ENCODE data around the gene CZIB. TPM values are rescaled to one million over a fixed set of nuclear protein-coding genes. Genes with fewer than 3 reads are reported as not detected.

Gene CZIB
- total and polyA plus RNA-seq, 2 of the 13 experiments (the other 11 are each of a cell fraction or from before 2014, with no cell fraction given), result 49.2 to 67.0 TPM

GRCh38 chr1:53183095-53183990, 37.1 kb downstream of the CZIB start (continued):
- TF ChIP-seq ZBTB46 (CRISPR knock-in tag; IDR thresholded peaks at IDR 0.05; ENCODE audit: borderline replicate concordance) (no peak), MIER3 (CRISPR knock-in tag; IDR thresholded peaks at IDR 0.05; ENCODE audit: borderline replicate concordance) (peak; percentile 96), PHF5A (CRISPR knock-in tag; IDR thresholded peaks at IDR 0.05; ENCODE audit: low read depth, unreplicated experiment) (no peak), ZNF780A (CRISPR knock-in tag; IDR thresholded peaks at IDR 0.05) (no peak), ZNF691 (CRISPR knock-in tag; IDR thresholded peaks at IDR 0.05; ENCODE audit: borderline replicate concordance, low read depth) (no peak), GMEB1 (CRISPR knock-in tag; IDR thresholded peaks at IDR 0.05; ENCODE audit: borderline replicate concordance) (no peak), RFX3 (CRISPR knock-in tag; IDR thresholded peaks at IDR 0.05) (no peak), ZNF574 (CRISPR knock-in tag; IDR thresholded peaks at IDR 0.05) (peak; percentile 87), SIX1 (CRISPR knock-in tag; IDR thresholded peaks at IDR 0.05; ENCODE audit: borderline replicate concordance) (peak; percentile 64), GABPB1 (CRISPR knock-in tag; IDR thresholded peaks at IDR 0.05) (peak; percentile 53), HMGA1 (CRISPR knock-in tag; conservative IDR thresholded peaks at IDR 0.05) (no peak), YEATS2 (CRISPR knock-in tag; IDR thresholded peaks at IDR 0.05; ENCODE audit: borderline replicate concordance) (no peak), ZBTB1 (CRISPR knock-in tag; IDR thresholded peaks at IDR 0.05; ENCODE audit: borderline replicate concordance) (no peak), GMEB2 (CRISPR knock-in tag; IDR thresholded peaks at IDR 0.05; ENCODE audit: low read depth) (no peak), NFATC3 (CRISPR knock-in tag; IDR thresholded peaks at IDR 0.05) (no peak), ZNF564 (CRISPR knock-in tag; IDR thresholded peaks at IDR 0.05) (peak; percentile 54; the same call in 1 of the 2 replicates), MED13 (CRISPR knock-in tag; IDR thresholded peaks at IDR 0.05) (peak; percentile 76; the same call in 1 of the 2 replicates), SMAD1 (CRISPR knock-in tag; IDR thresholded peaks at IDR 0.05; ENCODE audit: borderline replicate concordance, low read depth) (no peak)

All from HepG2 (cell line).